GM21529 (cell line): ENCODE data around the gene MTX1.

Source experiments
- ATAC-seq: cut with Tn5 transposase; IDR thresholded peaks from one replicate; pipeline ENCODE4 v1.9.1; 2021; ENCODE audit not compliant: unreplicated experiment

The MTX1 gene

GRCh38 chr1:155255243-155256007 is 46.9 kb downstream of the MTX1 start, which contains the start of gene ENTREP3:
Gene ENTREP3 (minus strand): TSS chr1:155255483. CDS start chr1:155254877, 606 bp downstream.
- no peak for ATAC-seq

GRCh38 chr1:155256058-155256852 is 47.8 kb downstream of the MTX1 start:
- ATAC-seq = no peak

GRCh38 chr1:155260276-155260675 is 51.8 kb downstream of the MTX1 start:
- no peak for ATAC-seq

GRCh38 chr1:155261493-155261851 is 53.0 kb downstream of the MTX1 start:
- no peak for ATAC-seq

GRCh38 chr1:155261852-155262673 is 53.6 kb downstream of the MTX1 start, which contains the start of gene SCAMP3:
Gene SCAMP3 (minus strand): TSS chr1:155262360. CDS start chr1:155262151, 209 bp downstream.
- ATAC-seq = peak; percentile 94

- no peak for ATAC-seq
Measured at GRCh38 chr1:155263067-155263466, 54.6 kb downstream of the MTX1 start.
